Esophagus squamous epithelium (tissue), 4 donors: ENCODE results near the gene STK24.

Experiments used
- POLR2A ChIP-seq, 4 donors: fragments of 450-650 bp; IDR thresholded peaks; one replicate each; pipeline ENCODE4 v1.6.1; 2017; ENCODE audit warnings: antibody characterized with exemption in 4 of 4, mild to moderate bottlenecking in 4 of 4, moderate library complexity in 3 of 4
- TF ChIP-seq, protein P1 (sequence below), 6 experiments: fragments of 450-650 bp in 4 of 6; fragments of 200-600 bp in 2 of 6; sonication (generic) in 2 of 6; IDR thresholded peaks; one replicate each; pipeline ENCODE4 v1.5.1; 2016 to 2019; ENCODE audit warnings: antibody characterized with exemption in 6 of 6, mild to moderate bottlenecking in 4 of 6, moderate library complexity in 4 of 6

- TF ChIP-seq, protein P1, sequence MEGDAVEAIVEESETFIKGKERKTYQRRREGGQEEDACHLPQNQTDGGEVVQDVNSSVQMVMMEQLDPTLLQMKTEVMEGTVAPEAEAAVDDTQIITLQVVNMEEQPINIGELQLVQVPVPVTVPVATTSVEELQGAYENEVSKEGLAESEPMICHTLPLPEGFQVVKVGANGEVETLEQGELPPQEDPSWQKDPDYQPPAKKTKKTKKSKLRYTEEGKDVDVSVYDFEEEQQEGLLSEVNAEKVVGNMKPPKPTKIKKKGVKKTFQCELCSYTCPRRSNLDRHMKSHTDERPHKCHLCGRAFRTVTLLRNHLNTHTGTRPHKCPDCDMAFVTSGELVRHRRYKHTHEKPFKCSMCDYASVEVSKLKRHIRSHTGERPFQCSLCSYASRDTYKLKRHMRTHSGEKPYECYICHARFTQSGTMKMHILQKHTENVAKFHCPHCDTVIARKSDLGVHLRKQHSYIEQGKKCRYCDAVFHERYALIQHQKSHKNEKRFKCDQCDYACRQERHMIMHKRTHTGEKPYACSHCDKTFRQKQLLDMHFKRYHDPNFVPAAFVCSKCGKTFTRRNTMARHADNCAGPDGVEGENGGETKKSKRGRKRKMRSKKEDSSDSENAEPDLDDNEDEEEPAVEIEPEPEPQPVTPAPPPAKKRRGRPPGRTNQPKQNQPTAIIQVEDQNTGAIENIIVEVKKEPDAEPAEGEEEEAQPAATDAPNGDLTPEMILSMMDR (IDR thresholded peaks at IDR 0.05): no peak
- TF ChIP-seq POLR2A (IDR thresholded peaks at IDR 0.05): no peak
These were observed 52.1 kb downstream of the STK24 start for GRCh38 chr13:98524793-98525192.
